ENCODE data around the gene ACO2.

Gene ACO2

GRCh38 chr22:41504397-41504796, 35.5 kb downstream of the ACO2 start:
- H3K27me3 ChIP-seq (ENCODE audit: control insufficient read depth, insufficient read depth, low read length) = no peaks in the 10 kb centered on the region
- peaks cover 28% of the 10 kb centered on the region for H3K36me3 ChIP-seq (ENCODE audit: control insufficient read depth, insufficient read depth, low read length)
- no peak overlapping the region for H3K9ac ChIP-seq (ENCODE audit: low read depth, low read length)
- no peaks in the 10 kb centered on the region for H3K4me1 ChIP-seq (ENCODE audit: control insufficient read depth, insufficient read depth, low read length)
- no peak overlapping the region for H3K4me3 ChIP-seq (ENCODE audit: low read depth, low read length)
- H3K9me3 ChIP-seq (ENCODE audit: control insufficient read depth, insufficient read depth, low read length) = no peaks in the 10 kb centered on the region

GRCh38 chr22:41504816-41505215, 35.9 kb downstream of the ACO2 start:
- no peak overlapping the region for H3K9ac ChIP-seq (ENCODE audit: low read depth, low read length)
- H3K27me3 ChIP-seq (ENCODE audit: control insufficient read depth, insufficient read depth, low read length) = no peaks in the 10 kb centered on the region
- no peaks in the 10 kb centered on the region for H3K4me1 ChIP-seq (ENCODE audit: control insufficient read depth, insufficient read depth, low read length)
- H3K9me3 ChIP-seq (ENCODE audit: control insufficient read depth, insufficient read depth, low read length) = no peaks in the 10 kb centered on the region
- H3K36me3 ChIP-seq (ENCODE audit: control insufficient read depth, insufficient read depth, low read length) = peaks cover 28% of the 10 kb centered on the region
- H3K4me3 ChIP-seq (ENCODE audit: low read depth, low read length) = no peak overlapping the region

GRCh38 chr22:41505511-41506220, 36.7 kb downstream of the ACO2 start:
- Histone ChIP-seq H3K9me3 (ENCODE audit: control insufficient read depth, insufficient read depth, low read length) (no peaks in the 10 kb centered on the region), H3K27me3 (ENCODE audit: control insufficient read depth, insufficient read depth, low read length) (no peaks in the 10 kb centered on the region), H3K4me3 (ENCODE audit: low read depth, low read length) (no peak overlapping the region), H3K36me3 (ENCODE audit: control insufficient read depth, insufficient read depth, low read length) (peaks cover 28% of the 10 kb centered on the region), H3K9ac (ENCODE audit: low read depth, low read length) (no peak overlapping the region), H3K4me1 (ENCODE audit: control insufficient read depth, insufficient read depth, low read length) (no peaks in the 10 kb centered on the region)

- H3K36me3 ChIP-seq (ENCODE audit: control insufficient read depth, insufficient read depth, low read length) = peaks cover 22% of the 10 kb centered on the region
These were observed 38.6 kb downstream of the ACO2 start for GRCh38 chr22:41507330-41508063.

GRCh38 chr22:41508770-41509170, 39.9 kb downstream of the ACO2 start:
- Histone ChIP-seq H3K4me1 (ENCODE audit: control insufficient read depth, insufficient read depth, low read length) (peaks cover 10% of the 10 kb centered on the region), H3K4me3 (ENCODE audit: low read depth, low read length) (no peak overlapping the region)

More at GRCh38 chr22:41507330-41508063, 38.6 kb downstream of the ACO2 start:
- Histone ChIP-seq H3K4me1 (ENCODE audit: control insufficient read depth, insufficient read depth, low read length) (peaks cover under 1% of the 10 kb centered on the region), H3K4me3 (ENCODE audit: low read depth, low read length) (no peak overlapping the region), H3K27me3 (ENCODE audit: control insufficient read depth, insufficient read depth, low read length) (no peaks in the 10 kb centered on the region), H3K9ac (ENCODE audit: low read depth, low read length) (no peak overlapping the region), H3K9me3 (ENCODE audit: control insufficient read depth, insufficient read depth, low read length) (no peaks in the 10 kb centered on the region)

GRCh38 chr22:41511521-41511968, 42.6 kb downstream of the ACO2 start:
- H3K4me1 ChIP-seq (ENCODE audit: control insufficient read depth, insufficient read depth, low read length) = peaks cover 10% of the 10 kb centered on the region
- H3K36me3 ChIP-seq (ENCODE audit: control insufficient read depth, insufficient read depth, low read length) = peaks cover 56% of the 10 kb centered on the region
- no peak overlapping the region for H3K4me3 ChIP-seq (ENCODE audit: low read depth, low read length)
- H3K9me3 ChIP-seq (ENCODE audit: control insufficient read depth, insufficient read depth, low read length) = no peaks in the 10 kb centered on the region
- H3K27me3 ChIP-seq (ENCODE audit: control insufficient read depth, insufficient read depth, low read length) = no peaks in the 10 kb centered on the region
- H3K9ac ChIP-seq (ENCODE audit: low read depth, low read length) = no peak overlapping the region

More at GRCh38 chr22:41508770-41509170, 39.9 kb downstream of the ACO2 start:
- H3K9ac ChIP-seq (ENCODE audit: low read depth, low read length) = no peak overlapping the region
- peaks cover 32% of the 10 kb centered on the region for H3K36me3 ChIP-seq (ENCODE audit: control insufficient read depth, insufficient read depth, low read length)
- H3K27me3 ChIP-seq (ENCODE audit: control insufficient read depth, insufficient read depth, low read length) = no peaks in the 10 kb centered on the region
- no peaks in the 10 kb centered on the region for H3K9me3 ChIP-seq (ENCODE audit: control insufficient read depth, insufficient read depth, low read length)

GRCh38 chr22:41512421-41513194, 43.7 kb downstream of the ACO2 start:
- Histone ChIP-seq H3K36me3 (ENCODE audit: control insufficient read depth, insufficient read depth, low read length) (peaks cover 56% of the 10 kb centered on the region), H3K4me3 (ENCODE audit: low read depth, low read length) (no peak overlapping the region), H3K27me3 (ENCODE audit: control insufficient read depth, insufficient read depth, low read length) (no peaks in the 10 kb centered on the region), H3K4me1 (ENCODE audit: control insufficient read depth, insufficient read depth, low read length) (peaks cover 10% of the 10 kb centered on the region), H3K9ac (ENCODE audit: low read depth, low read length) (no peak overlapping the region), H3K9me3 (ENCODE audit: control insufficient read depth, insufficient read depth, low read length) (no peaks in the 10 kb centered on the region)

GRCh38 chr22:41513391-41513790, 44.5 kb downstream of the ACO2 start:
- no peak overlapping the region for H3K9ac ChIP-seq (ENCODE audit: low read depth, low read length)
- no peaks in the 10 kb centered on the region for H3K9me3 ChIP-seq (ENCODE audit: control insufficient read depth, insufficient read depth, low read length)
- no peaks in the 10 kb centered on the region for H3K27me3 ChIP-seq (ENCODE audit: control insufficient read depth, insufficient read depth, low read length)
- peaks cover 10% of the 10 kb centered on the region for H3K4me1 ChIP-seq (ENCODE audit: control insufficient read depth, insufficient read depth, low read length)
- no peak overlapping the region for H3K4me3 ChIP-seq (ENCODE audit: low read depth, low read length)
- peaks cover 49% of the 10 kb centered on the region for H3K36me3 ChIP-seq (ENCODE audit: control insufficient read depth, insufficient read depth, low read length)

- Histone ChIP-seq H3K4me1 (ENCODE audit: control insufficient read depth, insufficient read depth, low read length) (peaks cover 10% of the 10 kb centered on the region), H3K36me3 (ENCODE audit: control insufficient read depth, insufficient read depth, low read length) (peaks cover 49% of the 10 kb centered on the region), H3K27me3 (ENCODE audit: control insufficient read depth, insufficient read depth, low read length) (no peaks in the 10 kb centered on the region), H3K9ac (ENCODE audit: low read depth, low read length) (no peak overlapping the region), H3K9me3 (ENCODE audit: control insufficient read depth, insufficient read depth, low read length) (no peaks in the 10 kb centered on the region), H3K4me3 (ENCODE audit: low read depth, low read length) (no peak overlapping the region)
These were observed 47.5 kb downstream of the ACO2 start for GRCh38 chr22:41516462-41516861.

- peaks cover 10% of the 10 kb centered on the region for H3K4me1 ChIP-seq (ENCODE audit: control insufficient read depth, insufficient read depth, low read length)
- no peak overlapping the region for H3K4me3 ChIP-seq (ENCODE audit: low read depth, low read length)
- no peak overlapping the region for H3K9ac ChIP-seq (ENCODE audit: low read depth, low read length)
- H3K27me3 ChIP-seq (ENCODE audit: control insufficient read depth, insufficient read depth, low read length) = no peaks in the 10 kb centered on the region
- H3K9me3 ChIP-seq (ENCODE audit: control insufficient read depth, insufficient read depth, low read length) = no peaks in the 10 kb centered on the region
- peaks cover 45% of the 10 kb centered on the region for H3K36me3 ChIP-seq (ENCODE audit: control insufficient read depth, insufficient read depth, low read length)
These were observed 48.5 kb downstream of the ACO2 start for GRCh38 chr22:41517172-41518047.

GRCh38 chr22:41518048-41518347, 49.1 kb downstream of the ACO2 start:
- Histone ChIP-seq H3K4me1 (ENCODE audit: control insufficient read depth, insufficient read depth, low read length) (peaks cover 5% of the 10 kb centered on the region), H3K27me3 (ENCODE audit: control insufficient read depth, insufficient read depth, low read length) (no peaks in the 10 kb centered on the region), H3K9me3 (ENCODE audit: control insufficient read depth, insufficient read depth, low read length) (no peaks in the 10 kb centered on the region), H3K36me3 (ENCODE audit: control insufficient read depth, insufficient read depth, low read length) (peaks cover 46% of the 10 kb centered on the region), H3K4me3 (ENCODE audit: low read depth, low read length) (no peak overlapping the region), H3K9ac (ENCODE audit: low read depth, low read length) (no peak overlapping the region)
